Naive B cell (primary cell): ENCODE results near the gene NFX1. TPM values are rescaled to one million over a fixed set of nuclear protein-coding genes. Genes with fewer than 3 reads are reported as not detected.
"Not testable (repeated sequence)": the region's sequence is repeated elsewhere in the genome, so short reads cannot be mapped to it uniquely, and the experiment has no call there.

Source experiments
- ATAC-seq, 2 donors: fragments of 150-1000 bp; cut with Tn5 transposase; 2 replicates each; pipeline ENCODE4 v1.10.0; 2021; ENCODE audit warnings: low read depth in 2 of 2, mild to moderate bottlenecking in 2 of 2, moderate library complexity in 2 of 2
- DNase-seq: peaks from one replicate; pipeline ENCODE4 v3.0.0; 2022
- H3K27ac Mint-ChIP-seq, 6 donors: one replicate each; pipeline ENCODE4 v1.8.0; 2020 to 2022; ENCODE audit warnings: mild to moderate bottlenecking in 6 of 6, mixed read lengths in 6 of 6, moderate library complexity in 5 of 6, inconsistent platforms in 2 of 6
- H3K27me3 Mint-ChIP-seq, 3 donors: one replicate each; pipeline ENCODE4 v1.8.0; 2021 to 2022; ENCODE audit warnings: mixed read lengths in 3 of 3, mild to moderate bottlenecking in 1 of 3
- H3K36me3 Mint-ChIP-seq, 2 donors: one replicate each; pipeline ENCODE4 v1.8.0; 2020 to 2022; ENCODE audit warnings: mixed read lengths in 2 of 2, inconsistent platforms in 1 of 2, mild to moderate bottlenecking in 1 of 2
- H3K4me1 Mint-ChIP-seq, 3 donors: one replicate each; pipeline ENCODE4 v1.8.0; 2020 to 2022; ENCODE audit warnings: mixed read lengths in 3 of 3, inconsistent platforms in 1 of 3, mild to moderate bottlenecking in 1 of 3, moderate library complexity in 1 of 3
- H3K4me3 Mint-ChIP-seq, 8 donors: one replicate each; pipeline ENCODE4 v1.8.0; 2020 to 2022; ENCODE audit warnings: mild to moderate bottlenecking in 8 of 8, mixed read lengths in 8 of 8, moderate library complexity in 8 of 8, inconsistent platforms in 2 of 8
- H3K9me3 Mint-ChIP-seq, 7 donors: one replicate each; pipeline ENCODE4 v1.8.0; 2020 to 2022; ENCODE audit warnings: mixed read lengths in 7 of 7, mild to moderate bottlenecking in 5 of 7, inconsistent platforms in 2 of 7, moderate library complexity in 1 of 7
- polyA plus RNA-seq, 6 donors: library from polyadenylated mRNA; unstranded; fragments of 300-500 nt; fragmentation: Illumina TruSeq; gene quantifications; one replicate each; pipeline ENCODE4 v1.2.3, GENCODE V29; 2021; ENCODE audit warnings: low read depth in 6 of 6

The NFX1 gene
- polyA plus RNA-seq, 6 donors from 2014 or later: 25.7 to 59.9 (median 41.2) TPM

DNA sequence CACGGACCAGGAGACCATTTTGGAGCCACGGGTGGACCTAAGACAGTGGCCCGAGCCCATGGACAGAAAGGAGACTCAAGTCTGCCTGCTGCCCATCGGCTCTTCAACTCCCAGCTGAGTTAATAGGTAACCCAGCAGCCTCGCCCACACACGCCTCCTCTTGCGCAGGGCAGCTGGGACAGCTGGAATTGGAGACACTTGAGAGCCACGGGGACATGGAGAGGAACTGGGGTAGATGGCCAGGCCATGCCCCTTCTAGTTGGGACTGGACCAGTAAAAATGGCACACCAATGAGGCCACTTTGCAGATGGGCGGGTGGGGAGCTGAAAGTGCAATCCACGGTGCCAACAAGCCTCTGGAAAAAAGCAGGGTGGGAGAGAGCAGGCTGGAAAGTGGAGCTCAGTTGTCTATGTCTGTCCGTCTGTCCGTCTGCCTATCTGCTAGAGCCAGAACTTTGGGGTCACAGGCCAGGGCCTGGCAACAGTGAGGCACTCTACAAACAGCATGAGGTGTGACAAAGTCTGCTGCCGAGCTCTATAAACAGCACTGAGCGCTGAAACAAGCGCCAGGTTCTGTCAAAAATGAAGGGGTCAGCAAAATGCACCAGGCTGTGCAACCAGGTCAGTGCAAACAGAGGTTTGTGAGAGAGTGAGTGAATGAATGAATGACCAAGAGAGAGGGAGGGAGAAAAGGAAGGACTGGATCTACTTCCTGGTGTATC, 105.0 kb downstream of the NFX1 start:
- not testable (repeated sequence) for DNase-seq, H3K4me3 Mint-ChIP-seq, H3K4me1 Mint-ChIP-seq, H3K36me3 Mint-ChIP-seq, H3K9me3 Mint-ChIP-seq, ATAC-seq
- peak overlapping the region in 1 of 6 donors; percentile 41 for H3K27ac Mint-ChIP-seq
- H3K27me3 Mint-ChIP-seq: peaks cover 6 to 38% (median 9%) of the 10 kb centered on the region in 3 donors

DNA sequence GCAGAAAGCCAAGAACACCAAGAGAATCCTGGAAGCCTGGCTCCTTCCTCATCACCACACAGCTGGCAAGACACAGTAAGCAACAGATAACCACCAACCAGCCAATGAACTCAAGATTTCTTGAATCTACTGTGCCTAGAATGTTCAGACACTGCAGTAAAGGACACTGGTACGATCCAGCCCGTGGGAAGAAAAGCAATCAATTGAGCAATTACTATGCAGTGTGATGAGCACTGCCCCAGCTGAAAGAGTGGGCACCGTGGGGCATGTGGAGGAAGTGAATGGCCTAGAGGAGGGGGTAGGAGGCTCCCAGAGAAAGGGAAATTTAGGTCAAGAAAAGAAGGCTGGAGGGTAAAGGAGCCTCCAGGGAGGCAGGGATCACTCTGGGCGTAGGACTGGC, 107.5 kb downstream of the NFX1 start:
- H3K4me3 Mint-ChIP-seq, H3K27ac Mint-ChIP-seq, H3K4me1 Mint-ChIP-seq: not testable (repeated sequence)

DNA sequence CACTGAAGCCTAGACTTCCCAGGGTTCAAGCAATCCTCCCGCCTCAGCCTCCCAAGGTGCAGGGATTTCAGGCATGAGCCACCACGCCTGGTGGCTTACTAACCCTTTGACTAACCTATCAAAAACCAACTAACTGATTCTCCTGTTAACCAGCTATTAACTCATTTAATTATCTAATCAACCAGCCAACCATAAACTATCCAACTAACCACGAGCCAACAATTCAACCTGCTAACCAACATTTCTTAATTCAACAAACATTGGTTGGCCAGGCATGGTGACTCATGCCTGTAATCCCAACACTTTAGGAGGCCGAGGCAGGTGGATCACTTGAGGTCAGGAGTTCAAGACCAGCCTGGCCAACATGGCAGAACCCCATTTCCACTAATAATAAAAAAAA, 108.7 kb downstream of the NFX1 start:
- not testable (repeated sequence) for DNase-seq, H3K4me3 Mint-ChIP-seq, ATAC-seq, H3K4me1 Mint-ChIP-seq, H3K36me3 Mint-ChIP-seq, H3K9me3 Mint-ChIP-seq, H3K27ac Mint-ChIP-seq
- H3K27me3 Mint-ChIP-seq: peaks cover under 1 to 41% (median 8%) of the 10 kb centered on the region in 3 donors

More for the DNA sequence above, 107.5 kb downstream of the NFX1 start:
- not testable (repeated sequence) for H3K9me3 Mint-ChIP-seq, DNase-seq, ATAC-seq, H3K36me3 Mint-ChIP-seq
- peaks cover 6 to 45% (median 13%) of the 10 kb centered on the region in 3 donors for H3K27me3 Mint-ChIP-seq

DNA sequence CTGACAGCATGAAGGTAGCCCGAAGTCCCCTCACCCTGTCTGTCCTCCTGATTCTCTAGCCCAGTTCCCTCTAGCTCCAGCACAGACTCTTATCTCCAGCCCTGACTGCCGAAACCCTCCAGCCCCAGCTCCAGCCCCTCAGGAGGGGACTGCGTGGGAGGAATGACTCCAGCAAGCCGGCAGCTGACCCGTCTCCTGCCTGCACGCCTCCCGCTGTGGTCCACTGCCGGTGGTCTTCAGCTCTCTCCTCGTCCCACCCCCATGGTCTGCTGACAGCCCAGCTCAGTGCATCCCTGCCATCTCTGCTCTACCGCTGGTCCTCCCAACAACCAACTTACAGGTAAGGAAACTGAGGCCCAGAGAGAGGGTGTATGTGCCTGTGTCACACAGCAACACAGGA, 111.5 kb downstream of the NFX1 start:
- not testable (repeated sequence) for H3K36me3 Mint-ChIP-seq, DNase-seq, ATAC-seq, H3K4me3 Mint-ChIP-seq, H3K9me3 Mint-ChIP-seq, H3K4me1 Mint-ChIP-seq
- H3K27me3 Mint-ChIP-seq: peaks cover 0 to 36% (median 15%) of the 10 kb centered on the region in 3 donors
- peak overlapping the region in 1 of 6 donors; percentile 49 for H3K27ac Mint-ChIP-seq

DNA sequence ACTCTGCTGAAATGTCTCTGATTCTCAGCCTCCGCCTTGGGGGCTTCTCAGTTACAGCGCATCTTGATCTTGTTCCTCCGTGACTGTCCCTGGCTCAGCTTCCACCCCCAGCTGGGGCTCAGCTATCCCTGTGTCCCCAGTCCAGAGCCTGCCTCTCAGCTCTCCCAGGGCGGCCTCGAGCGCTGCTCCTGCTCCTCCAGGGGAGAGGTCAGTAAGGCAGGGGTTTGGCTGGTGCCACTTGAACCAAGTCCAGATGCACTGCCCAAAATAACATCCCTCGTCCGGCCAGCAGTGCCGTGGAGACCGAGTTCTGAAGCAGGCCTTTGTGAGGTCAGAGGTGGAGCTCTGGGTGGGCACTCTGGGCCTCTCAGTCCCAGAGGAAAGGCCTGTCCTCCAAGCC, 112.1 kb downstream of the NFX1 start, which contains the start of gene AQP7:
Gene AQP7 (minus strand): TSS at position 198 of the 400 bp plus-strand sequence. CDS start 1,306 bp downstream, outside the sequence.
- Mint-ChIP-seq H3K27me3 (peaks cover 0 to 35% (median 15%) of the 10 kb centered on the region in 3 donors), H3K27ac (peak within 1 kb of the TSS in 2 of 6 donors; percentile 49 to 72)
- H3K9me3 Mint-ChIP-seq, DNase-seq, ATAC-seq, H3K4me1 Mint-ChIP-seq, H3K4me3 Mint-ChIP-seq, H3K36me3 Mint-ChIP-seq: not testable (repeated sequence)

DNA sequence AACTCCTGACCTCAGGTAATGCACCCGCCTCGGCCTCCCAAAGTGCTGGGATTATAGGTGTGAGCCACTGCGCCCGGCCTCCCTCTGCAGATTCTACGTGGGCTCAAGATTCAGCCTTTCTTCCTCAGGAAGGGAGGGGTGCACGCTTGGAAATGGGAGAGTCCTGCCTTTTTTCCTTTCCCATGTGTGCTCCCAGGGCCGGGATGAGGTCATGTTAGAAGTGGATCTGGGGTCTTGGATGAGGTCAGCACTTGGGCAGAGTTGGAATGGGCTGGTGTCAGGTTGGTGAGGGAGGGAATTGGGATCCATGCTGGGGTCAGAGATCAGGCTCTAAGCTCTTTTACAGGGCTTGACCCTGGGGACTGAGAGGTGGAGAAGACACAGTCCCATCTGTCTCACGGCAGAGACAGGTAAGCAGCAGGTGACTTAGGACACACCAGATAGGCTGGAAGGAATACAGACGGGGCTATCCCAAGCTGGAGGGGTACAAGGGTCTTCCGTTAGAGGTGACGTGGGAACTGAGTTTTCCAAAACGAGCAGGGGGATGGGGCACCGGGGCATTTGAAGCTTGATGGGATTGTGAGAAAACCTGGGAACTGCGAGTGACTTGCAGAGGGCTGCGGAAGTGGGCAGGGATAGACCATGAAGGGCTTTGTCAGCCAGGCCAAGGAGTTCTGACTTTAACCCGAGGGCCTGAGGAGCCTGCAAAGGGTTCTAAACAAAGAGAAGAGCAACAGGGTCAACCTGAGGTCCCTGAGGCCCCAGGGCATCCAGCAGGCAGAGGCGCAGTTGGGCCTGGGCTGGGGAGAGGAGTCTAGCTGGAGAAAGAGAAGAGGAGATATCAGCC, 113.8 kb downstream of the NFX1 start:
- ATAC-seq: no peak
- no peak overlapping the region for H3K4me3 Mint-ChIP-seq

DNA sequence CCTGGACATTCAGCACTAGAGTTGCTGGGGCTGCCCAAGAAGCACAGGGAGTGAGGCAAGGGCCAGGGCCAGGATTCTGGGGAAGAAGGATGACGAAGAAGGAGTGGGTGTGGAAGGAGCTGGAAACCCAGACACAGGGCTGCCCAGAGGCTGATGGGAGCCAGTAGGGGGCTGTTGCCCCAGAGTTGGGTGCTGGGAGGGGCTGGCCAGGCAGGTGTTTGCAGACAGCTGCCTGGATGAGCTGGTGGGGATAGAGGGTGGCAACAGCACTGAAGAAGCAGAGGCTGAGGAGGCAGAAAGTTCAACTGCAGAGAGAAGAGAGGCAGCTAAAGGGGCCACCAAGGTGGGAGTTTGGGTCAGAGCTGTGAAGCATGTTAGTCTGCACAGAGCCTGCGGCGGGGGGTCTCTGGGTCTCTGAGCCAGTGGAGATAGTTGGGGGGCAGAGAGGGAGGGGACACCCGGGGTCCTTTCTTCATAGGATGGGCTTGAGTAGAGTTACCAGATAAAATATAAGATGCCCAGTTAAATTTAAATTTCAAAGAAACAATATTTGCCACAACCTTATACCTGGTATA, 114.6 kb downstream of the NFX1 start:
- Mint-ChIP-seq H3K4me1 (no peaks in the 10 kb centered on the region), H3K27ac (peak overlapping the region in 1 of 6 donors; percentile 42), H3K9me3 (no peaks in the 10 kb centered on the region), H3K4me3 (no peak overlapping the region), H3K36me3 (no peaks in the 10 kb centered on the region), H3K27me3 (peaks cover 3 to 20% (median 20%) of the 10 kb centered on the region in 3 donors)
- ATAC-seq (no peak), DNase-seq (no peak)

More for the DNA sequence above, 113.8 kb downstream of the NFX1 start:
- no peaks in the 10 kb centered on the region for H3K4me1 Mint-ChIP-seq
- H3K27me3 Mint-ChIP-seq: peaks cover 2 to 27% (median 20%) of the 10 kb centered on the region in 3 donors
- no peak for DNase-seq
- peak overlapping the region in 1 of 6 donors; percentile 84 for H3K27ac Mint-ChIP-seq
- H3K36me3 Mint-ChIP-seq: no peaks in the 10 kb centered on the region
- H3K9me3 Mint-ChIP-seq: no peaks in the 10 kb centered on the region

DNA sequence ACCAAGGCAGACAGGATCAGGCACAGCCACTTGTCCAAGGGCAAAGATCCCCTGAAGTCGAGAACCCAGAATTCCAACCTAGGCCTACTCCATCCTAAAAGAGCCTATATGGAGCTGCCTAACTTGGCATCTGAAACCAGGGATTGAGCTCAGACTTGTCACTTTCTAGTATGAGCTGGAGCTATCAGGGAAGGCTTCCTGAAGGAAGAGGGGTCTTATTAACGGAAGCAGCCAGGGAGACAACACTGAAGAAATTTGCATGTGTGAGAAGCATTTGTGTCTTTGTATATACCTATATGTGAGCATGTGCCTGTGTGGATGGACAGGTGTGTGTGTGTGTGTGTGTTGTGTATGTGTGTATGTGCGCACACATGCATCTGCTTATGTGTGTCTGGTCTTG, 116.7 kb downstream of the NFX1 start:
- Mint-ChIP-seq H3K36me3 (no peaks in the 10 kb centered on the region), H3K9me3 (no peaks in the 10 kb centered on the region), H3K4me3 (no peak overlapping the region), H3K27ac (no peak overlapping the region), H3K27me3 (peaks cover 3 to 16% (median 15%) of the 10 kb centered on the region in 3 donors), H3K4me1 (no peaks in the 10 kb centered on the region)
- no peak for ATAC-seq
- no peak for DNase-seq

DNA sequence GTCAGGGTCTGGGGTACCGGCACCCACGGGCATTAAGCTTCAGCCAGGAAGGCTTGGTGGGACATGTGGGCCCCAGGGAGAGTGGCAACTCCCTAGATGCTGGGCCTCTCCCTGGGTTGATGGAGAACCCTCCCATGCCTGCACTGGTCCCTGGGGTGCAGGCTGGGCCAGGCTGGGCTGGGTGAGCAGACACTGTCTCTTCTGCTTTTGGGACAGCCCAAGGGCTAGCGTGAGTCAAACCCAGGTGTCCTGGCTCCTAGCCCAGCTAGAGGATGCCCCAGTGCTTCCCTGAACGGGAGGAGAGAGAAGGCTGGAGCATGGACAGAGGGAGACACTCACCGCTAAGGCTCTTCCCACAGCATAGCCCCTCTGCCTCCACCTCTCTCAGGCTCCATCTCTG, 117.8 kb downstream of the NFX1 start:
- no peaks in the 10 kb centered on the region for H3K9me3 Mint-ChIP-seq
- H3K36me3 Mint-ChIP-seq: no peaks in the 10 kb centered on the region
- H3K4me3 Mint-ChIP-seq: peak overlapping the region in 1 of 8 donors; percentile 14
- ATAC-seq: no peak
- H3K27ac Mint-ChIP-seq: no peak overlapping the region
- H3K4me1 Mint-ChIP-seq: no peaks in the 10 kb centered on the region
- H3K27me3 Mint-ChIP-seq: peaks cover 3 to 15% (median 12%) of the 10 kb centered on the region in 3 donors
- no peak for DNase-seq

DNA sequence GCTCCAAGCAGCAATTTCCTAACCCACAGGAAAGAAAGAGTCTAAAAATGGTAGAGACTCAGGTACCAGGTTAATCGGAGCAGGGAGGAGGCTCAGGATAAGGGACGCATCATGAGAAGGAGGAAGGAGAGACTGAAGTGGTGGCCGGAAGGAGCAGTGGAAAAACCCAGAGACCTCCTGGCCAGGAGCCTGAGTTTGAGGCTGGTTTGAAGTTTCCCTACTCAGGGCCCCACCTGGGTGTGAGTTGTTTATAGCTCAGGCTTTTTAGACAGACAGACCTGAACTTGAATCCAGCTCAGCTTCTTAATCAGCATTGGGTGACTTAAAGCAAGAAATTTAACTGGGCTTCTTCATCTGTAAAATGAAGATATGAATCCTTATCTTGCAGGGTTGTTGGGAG, 124.0 kb downstream of the NFX1 start:
- ATAC-seq (no peak), DNase-seq (no peak)
- Mint-ChIP-seq H3K9me3 (no peaks in the 10 kb centered on the region), H3K4me3 (no peak overlapping the region), H3K27me3 (peaks cover under 1 to 31% (median 15%) of the 10 kb centered on the region in 3 donors), H3K4me1 (peaks cover 0 to 1% (median 0%) of the 10 kb centered on the region in 3 donors), H3K27ac (no peak overlapping the region), H3K36me3 (no peaks in the 10 kb centered on the region)

DNA sequence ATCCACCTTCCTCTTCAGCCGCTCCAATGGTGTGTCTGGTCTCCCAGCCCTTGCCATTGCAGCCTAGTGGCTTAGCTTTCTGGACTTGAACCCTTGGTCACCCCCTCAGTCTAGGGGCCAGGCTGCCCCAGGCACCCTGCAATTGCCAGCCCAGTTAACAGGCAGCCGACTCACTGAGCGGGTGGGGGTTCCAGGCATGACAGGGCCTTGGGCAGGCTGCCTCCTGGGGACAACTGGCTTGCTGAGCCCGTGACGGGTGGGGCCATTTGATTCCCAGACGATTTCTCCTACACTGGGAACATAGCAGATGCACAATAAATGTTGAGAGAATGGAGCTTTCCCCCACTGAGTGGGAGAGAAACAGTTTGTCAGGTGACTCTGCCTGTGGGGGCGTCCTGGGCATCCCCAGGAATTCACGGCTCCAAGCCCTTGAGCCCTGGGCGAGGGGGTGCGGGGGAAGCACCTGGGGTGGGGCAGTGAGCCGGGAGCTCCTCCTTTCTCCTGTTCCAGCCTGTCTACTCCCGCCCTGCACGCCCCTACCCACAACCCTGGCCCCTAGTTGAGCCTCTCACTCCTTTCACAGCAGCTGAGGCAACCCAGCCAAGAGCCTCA, 124.7 kb downstream of the NFX1 start:
- ATAC-seq: no peak
- peaks cover 0 to 1% (median 0%) of the 10 kb centered on the region in 3 donors for H3K4me1 Mint-ChIP-seq
- no peak for DNase-seq
- no peaks in the 10 kb centered on the region for H3K9me3 Mint-ChIP-seq
- H3K36me3 Mint-ChIP-seq: no peaks in the 10 kb centered on the region
- H3K27ac Mint-ChIP-seq: peak overlapping the region in 2 of 6 donors; percentile 25 to 70
- no peak overlapping the region for H3K4me3 Mint-ChIP-seq
- peaks cover 0 to 31% (median 15%) of the 10 kb centered on the region in 3 donors for H3K27me3 Mint-ChIP-seq

DNA sequence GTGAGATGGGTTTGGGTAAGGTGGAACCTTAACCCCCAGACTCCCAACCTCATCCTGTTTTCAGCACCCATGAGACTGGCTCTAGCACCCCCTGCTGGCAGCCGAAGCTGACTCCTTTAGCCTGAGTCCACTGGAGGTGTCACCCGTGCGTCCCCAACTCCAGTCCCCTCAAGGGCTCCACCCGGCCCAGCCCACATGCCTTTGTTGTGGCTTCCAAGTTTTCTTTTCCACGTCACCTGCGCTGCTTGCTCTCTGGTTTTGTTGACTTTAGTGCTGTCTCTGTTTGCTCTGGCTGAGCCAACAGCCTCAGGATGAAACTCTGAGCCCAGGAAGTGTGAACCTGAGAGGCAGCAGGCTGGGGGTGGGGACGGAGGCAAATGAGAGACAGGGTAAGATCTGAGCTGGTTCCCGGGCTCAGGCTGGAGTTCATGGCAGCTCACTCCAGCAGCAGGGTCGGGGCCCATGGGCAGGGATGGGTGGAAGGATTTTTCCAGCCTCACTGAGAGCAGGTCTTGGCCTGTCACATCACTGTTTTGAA, 125.3 kb downstream of the NFX1 start:
- Mint-ChIP-seq H3K4me3 (no peak overlapping the region), H3K27me3 (peaks cover 0 to 31% (median 15%) of the 10 kb centered on the region in 3 donors), H3K36me3 (no peaks in the 10 kb centered on the region), H3K27ac (peak overlapping the region in 1 of 6 donors; percentile 25), H3K4me1 (peaks cover 0 to 1% (median 0%) of the 10 kb centered on the region in 3 donors), H3K9me3 (no peaks in the 10 kb centered on the region)
- peak; percentile 40 to 49 for ATAC-seq
- DNase-seq: peak; percentile 21

DNA sequence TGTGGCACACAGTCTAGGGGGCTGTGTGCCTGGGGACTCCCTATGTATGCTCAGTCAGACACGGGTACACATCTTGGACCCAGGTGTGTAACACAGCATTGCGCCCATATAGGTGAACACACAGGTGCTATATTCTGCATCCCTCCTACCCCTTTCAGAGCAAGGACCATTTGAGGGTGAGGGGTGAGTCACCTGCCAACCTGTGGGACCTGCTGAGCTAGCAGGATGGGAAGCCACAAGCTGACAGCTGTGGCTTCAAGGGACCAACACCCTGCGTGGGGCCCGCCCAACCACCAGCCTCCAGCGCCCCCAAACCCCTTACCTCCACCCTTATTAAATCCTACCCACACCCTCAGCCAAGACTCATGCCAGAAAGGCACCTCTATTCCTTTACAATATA, 126.7 kb downstream of the NFX1 start:
- H3K9me3 Mint-ChIP-seq: no peaks in the 10 kb centered on the region
- ATAC-seq: no peak

More for the DNA sequence above, 126.7 kb downstream of the NFX1 start:
- Mint-ChIP-seq H3K27ac (no peak overlapping the region), H3K27me3 (peaks cover 0 to 31% (median 15%) of the 10 kb centered on the region in 3 donors), H3K4me1 (peaks cover 0 to 1% (median 0%) of the 10 kb centered on the region in 3 donors), H3K36me3 (no peaks in the 10 kb centered on the region), H3K4me3 (no peak overlapping the region)
- no peak for DNase-seq
